Choroid plexus epithelial cell (primary cell): ENCODE results near the gene HIVEP3.

Experiments
- DNase-seq: peaks from one replicate; pipeline ENCODE4 v3.0.0-alpha.2; 2010; ENCODE audit warnings: low read depth
- H3K4me3 ChIP-seq: 2 replicates; pipeline ENCODE4 v1.5.1; 2011; ENCODE audit warnings: low read depth, mild to moderate bottlenecking, control low read depth, low read length, moderate library complexity
- TF ChIP-seq, protein P1 (sequence below): conservative IDR thresholded peaks from 2 replicates; pipeline ENCODE4 v1.5.1; 2011; ENCODE audit warnings: low read depth, mild to moderate bottlenecking, control low read depth, inconsistent platforms, low read length, moderate library complexity

Gene HIVEP3

DNA sequence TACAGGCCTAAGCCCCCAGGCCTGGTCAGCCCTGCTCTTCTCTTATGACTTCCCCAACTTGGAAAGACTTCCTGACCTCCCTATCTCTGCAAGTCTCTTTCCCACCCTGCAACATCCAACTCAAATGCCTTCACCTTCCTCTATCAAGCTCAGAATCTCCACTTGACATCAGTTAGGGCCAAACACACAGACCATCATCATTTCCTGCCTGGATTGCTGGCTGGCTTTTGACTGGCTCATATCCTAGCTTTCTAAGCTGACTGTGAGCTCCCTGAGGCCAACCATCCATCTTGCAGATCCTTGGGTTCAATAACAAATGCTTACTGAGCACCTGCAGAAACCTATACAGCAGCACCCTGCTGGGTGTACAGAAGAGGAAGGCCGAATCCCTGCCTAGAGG lies 296.9 kb downstream of the HIVEP3 start:
- H3K4me3 ChIP-seq = no peak overlapping the region
- no peak for DNase-seq
- TF ChIP-seq, protein P1, sequence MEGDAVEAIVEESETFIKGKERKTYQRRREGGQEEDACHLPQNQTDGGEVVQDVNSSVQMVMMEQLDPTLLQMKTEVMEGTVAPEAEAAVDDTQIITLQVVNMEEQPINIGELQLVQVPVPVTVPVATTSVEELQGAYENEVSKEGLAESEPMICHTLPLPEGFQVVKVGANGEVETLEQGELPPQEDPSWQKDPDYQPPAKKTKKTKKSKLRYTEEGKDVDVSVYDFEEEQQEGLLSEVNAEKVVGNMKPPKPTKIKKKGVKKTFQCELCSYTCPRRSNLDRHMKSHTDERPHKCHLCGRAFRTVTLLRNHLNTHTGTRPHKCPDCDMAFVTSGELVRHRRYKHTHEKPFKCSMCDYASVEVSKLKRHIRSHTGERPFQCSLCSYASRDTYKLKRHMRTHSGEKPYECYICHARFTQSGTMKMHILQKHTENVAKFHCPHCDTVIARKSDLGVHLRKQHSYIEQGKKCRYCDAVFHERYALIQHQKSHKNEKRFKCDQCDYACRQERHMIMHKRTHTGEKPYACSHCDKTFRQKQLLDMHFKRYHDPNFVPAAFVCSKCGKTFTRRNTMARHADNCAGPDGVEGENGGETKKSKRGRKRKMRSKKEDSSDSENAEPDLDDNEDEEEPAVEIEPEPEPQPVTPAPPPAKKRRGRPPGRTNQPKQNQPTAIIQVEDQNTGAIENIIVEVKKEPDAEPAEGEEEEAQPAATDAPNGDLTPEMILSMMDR = no peak

DNA sequence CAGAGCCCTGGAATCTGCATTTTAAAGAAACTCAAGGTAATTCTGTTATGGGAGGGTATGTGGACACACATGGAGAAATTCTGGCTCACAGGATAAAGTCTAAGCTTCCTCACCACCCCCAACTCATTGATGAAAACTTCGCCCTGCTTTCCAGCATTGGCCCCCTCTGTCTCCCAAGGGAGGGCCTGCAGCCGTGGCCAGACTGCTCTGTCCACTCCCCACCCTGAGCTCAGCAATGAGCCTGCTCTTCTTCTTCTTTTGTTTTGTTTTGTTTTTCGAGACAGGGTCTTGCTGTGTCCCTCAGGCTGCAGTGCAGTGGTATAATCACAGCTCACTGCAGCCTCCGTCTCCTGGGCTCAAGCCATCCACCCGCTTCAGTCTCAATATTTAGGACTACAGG lies 297.5 kb downstream of the HIVEP3 start:
- no peak overlapping the region for H3K4me3 ChIP-seq
- TF ChIP-seq, protein P1 = no peak
- no peak for DNase-seq

DNA sequence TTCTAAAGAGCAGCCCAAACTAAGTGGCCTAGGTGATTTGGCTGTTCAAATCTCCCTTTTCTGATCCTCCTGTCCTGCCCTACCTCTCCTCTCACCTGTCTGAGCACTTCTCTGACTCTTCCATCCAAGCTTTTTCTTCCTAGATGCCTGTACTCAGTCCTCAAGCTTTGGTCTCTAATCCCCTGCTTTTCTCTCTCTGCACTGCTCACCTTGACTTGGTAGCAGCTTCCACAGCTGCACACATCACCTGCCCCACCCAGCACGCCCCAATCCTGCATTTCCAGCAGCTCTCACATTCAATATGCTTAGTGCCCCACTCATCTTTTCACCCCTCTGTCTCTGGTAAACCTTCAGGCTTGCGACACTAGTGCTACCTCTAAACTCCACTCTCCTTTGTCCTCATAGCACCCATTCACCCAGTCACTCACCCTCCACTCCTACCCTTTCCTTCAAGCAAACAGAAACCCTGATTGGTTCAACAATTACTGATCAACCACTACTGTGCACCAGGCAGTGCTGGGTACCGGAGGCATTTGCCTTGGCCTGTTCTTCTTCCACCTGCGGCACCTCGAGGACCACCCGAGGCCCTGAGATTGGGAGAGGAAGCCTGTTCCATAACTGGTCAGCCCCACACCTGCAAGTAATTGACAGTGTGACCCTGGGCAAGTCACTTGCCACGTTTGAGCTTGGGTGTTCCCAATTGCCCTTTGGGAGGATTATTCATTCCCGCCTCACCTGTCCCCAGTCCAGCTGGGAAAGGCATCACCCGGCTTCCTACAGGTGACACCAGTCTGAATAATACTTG lies 298.2 kb downstream of the HIVEP3 start:
- DNase-seq = no peak
- TF ChIP-seq, protein P1 = no peak

DNA sequence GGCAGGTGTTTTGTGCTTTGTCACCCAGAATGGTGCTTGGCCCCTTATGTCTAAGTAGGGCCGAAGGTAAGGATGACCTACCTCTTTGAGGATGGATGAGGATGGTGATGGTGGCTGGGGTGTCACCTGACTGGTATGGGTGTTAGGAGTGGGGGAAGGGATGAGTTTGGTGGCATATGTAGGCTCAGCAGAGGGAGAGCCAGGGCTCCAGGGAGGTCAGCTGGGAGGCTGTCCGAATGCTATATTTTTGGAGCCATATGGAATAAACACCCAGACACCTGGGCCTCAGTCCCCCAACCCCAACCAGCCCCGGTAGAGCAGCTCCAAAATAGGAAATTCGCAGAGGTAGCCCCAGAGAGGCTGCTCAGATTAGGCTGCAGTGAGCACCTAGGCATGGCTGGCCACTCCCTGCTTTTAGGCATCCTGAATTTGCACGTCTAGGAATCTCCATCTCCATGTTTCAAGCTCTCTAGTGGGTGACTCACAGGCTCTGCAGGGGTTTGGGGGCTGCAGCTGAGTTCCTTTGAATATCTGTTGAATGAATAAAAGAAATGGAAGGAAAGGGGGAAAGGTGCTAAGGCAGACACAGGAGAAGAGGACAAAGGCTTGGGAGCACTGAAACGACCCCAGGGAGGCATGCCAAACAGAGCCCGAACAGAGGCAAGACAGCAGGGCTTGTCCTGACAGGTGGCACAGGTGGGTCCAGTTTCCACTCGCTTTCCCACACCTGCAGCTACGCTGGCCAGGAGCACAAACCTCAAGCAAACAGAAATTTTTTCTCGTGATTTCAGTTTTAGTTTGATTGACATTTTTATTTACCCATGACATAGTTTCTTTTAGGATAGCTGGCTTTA lies 299.0 kb downstream of the HIVEP3 start:
- no peak overlapping the region for H3K4me3 ChIP-seq
- no peak for DNase-seq
- TF ChIP-seq, protein P1 = no peak

More for the DNA sequence above, 298.2 kb downstream of the HIVEP3 start:
- H3K4me3 ChIP-seq = no peak overlapping the region

DNA sequence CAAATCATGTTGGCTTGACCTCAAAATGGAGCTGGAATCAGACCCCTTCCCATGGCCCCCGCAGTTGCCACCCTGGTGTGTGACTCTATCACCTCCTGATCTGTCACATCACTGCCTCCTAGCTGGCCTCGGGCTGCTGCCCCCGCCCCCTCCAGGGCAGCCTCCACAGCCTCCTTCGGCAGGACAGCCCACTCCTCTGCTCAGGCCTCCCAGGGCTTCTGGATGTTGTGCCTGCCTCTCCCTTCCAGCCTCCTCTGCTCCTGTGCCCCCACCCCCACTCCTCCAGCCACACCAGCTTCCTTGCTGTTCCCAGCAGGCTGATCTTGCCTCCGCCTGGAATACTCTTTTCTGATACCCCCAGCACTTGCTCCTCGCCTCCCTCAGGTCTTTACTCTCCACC lies 299.9 kb downstream of the HIVEP3 start:
- no peak overlapping the region for H3K4me3 ChIP-seq
- TF ChIP-seq, protein P1 = no peak
- no peak for DNase-seq

DNA sequence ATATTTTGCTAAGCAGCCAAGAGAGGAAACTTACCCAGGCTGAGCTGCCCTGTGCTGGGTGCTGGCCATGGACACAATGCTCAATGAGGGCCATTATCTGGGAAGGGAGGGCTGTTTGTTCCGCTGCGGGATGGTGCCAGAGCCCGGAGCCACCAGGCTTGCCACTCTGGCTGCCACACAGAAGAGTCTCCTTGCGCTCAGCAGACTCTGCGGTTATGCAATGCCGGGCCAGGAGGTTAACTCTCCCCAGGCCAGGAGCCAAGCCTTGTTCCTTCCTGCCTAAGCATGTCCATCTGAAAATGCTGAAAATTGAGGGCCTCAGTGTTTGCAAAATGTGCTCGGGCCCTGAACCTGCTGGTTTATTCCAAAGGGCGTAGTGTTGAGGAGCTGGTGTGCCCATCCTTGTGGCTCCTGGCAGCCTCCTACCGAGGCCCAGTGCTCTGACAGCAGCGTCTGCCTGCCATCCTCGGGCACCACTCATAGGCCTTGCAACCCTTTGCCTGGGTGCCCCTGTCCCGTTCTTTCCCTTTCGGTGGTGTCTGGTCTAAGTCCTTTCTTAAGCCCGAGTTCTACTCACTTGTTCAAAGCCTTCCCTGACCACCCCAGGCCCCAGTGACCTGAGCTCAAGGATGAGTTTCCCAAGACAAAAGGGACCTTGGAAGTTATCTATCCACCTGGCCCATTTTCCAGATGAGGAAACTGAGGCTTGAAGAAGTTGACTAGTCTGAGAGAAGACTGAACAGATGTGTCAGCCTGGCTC lies 300.5 kb downstream of the HIVEP3 start:
- peak; percentile 67 for DNase-seq
- TF ChIP-seq, protein P1 = no peak
- H3K4me3 ChIP-seq = no peak overlapping the region
